Kidney epithelial cell (primary cell): ENCODE results near the gene ZNF275. TPM values are rescaled to one million over a fixed set of nuclear protein-coding genes. Genes with fewer than 3 reads are reported as not detected.
"Not testable (repeated sequence)": the region's sequence is repeated elsewhere in the genome, so short reads cannot be mapped to it uniquely, and the experiment has no call there.

Source experiments
- DNase-seq: peaks from one replicate; pipeline ENCODE4 v3.0.0-alpha.2; 2010; ENCODE audit warnings: low read depth
- H3K27me3 ChIP-seq: 2 replicates; pipeline ENCODE4 v1.6.0; 2011; ENCODE audit warnings: low read length; ENCODE audit not compliant: control insufficient read depth, insufficient read depth
- H3K36me3 ChIP-seq: 2 replicates; pipeline ENCODE4 v1.5.1; 2011; ENCODE audit warnings: low read length; ENCODE audit not compliant: control insufficient read depth, insufficient read depth
- H3K4me3 ChIP-seq: 2 replicates; pipeline ENCODE4 v1.5.1; 2011; ENCODE audit warnings: low read depth, mild to moderate bottlenecking, control low read depth, low read length
- CTCF ChIP-seq: IDR thresholded peaks from 2 replicates; pipeline ENCODE4 v1.5.1; 2011; ENCODE audit warnings: mild to moderate bottlenecking, moderate library complexity, low read length, control low read depth, inconsistent platforms; ENCODE audit not compliant: insufficient read depth, poor library complexity, severe bottlenecking
- total RNA-seq: library from RNA; depleted of rRNA; stranded (reverse); fragments of >200 nt; gene quantifications from 2 replicates; pipeline ENCODE4 v1.2.3, GENCODE V29; 2015

The ZNF275 gene
- total RNA-seq, 1 donor from 2014 or later: 10.5 TPM

GRCh38 chrX:153388722-153389459 lies 54.9 kb downstream of the ZNF275 start:
- TF ChIP-seq CTCF: no peak
- no peak for DNase-seq
- Histone ChIP-seq H3K27me3 (no peaks in the 10 kb centered on the region), H3K4me3 (no peak overlapping the region), H3K36me3 (no peaks in the 10 kb centered on the region)

- not testable (repeated sequence) for H3K4me3 ChIP-seq
Observed at GRCh38 chrX:153389460-153389768, 55.5 kb downstream of the ZNF275 start.

GRCh38 chrX:153392642-153393321 lies 58.8 kb downstream of the ZNF275 start:
- TF ChIP-seq CTCF: no peak
- Histone ChIP-seq H3K36me3 (no peaks in the 10 kb centered on the region), H3K27me3 (no peaks in the 10 kb centered on the region), H3K4me3 (no peak overlapping the region)
- no peak for DNase-seq

More at GRCh38 chrX:153389460-153389768, 55.5 kb downstream of the ZNF275 start:
- not testable (repeated sequence) for H3K36me3 ChIP-seq, DNase-seq, H3K27me3 ChIP-seq

DNA sequence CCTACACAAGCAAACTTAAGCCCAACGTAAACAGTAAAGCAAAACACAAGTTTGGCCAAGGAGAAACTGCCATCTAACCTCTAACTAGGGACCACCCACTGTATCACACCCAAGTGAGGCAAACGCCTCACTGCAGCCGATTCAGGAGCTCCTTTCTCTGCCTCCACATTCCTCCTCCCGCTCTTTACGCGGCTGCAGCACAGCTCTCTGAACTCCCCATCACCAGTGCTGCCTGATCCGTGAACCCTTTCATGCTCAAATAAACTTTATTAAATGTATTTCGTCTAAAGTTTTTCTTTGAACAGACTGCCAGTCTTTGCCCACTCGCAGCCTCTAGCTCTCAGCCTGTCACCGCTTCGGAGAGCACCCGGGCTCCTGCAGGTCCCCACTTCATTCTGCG lies 60.7 kb downstream of the ZNF275 start:
- Histone ChIP-seq H3K27me3 (no peaks in the 10 kb centered on the region), H3K36me3 (no peaks in the 10 kb centered on the region), H3K4me3 (no peak overlapping the region)
- DNase-seq: no peak
- TF ChIP-seq CTCF: no peak

GRCh38 chrX:153395613-153396319 lies 61.8 kb downstream of the ZNF275 start:
- H3K27me3 ChIP-seq: no peaks in the 10 kb centered on the region
- H3K4me3 ChIP-seq: no peak overlapping the region
- DNase-seq: no peak
- TF ChIP-seq CTCF: no peak
- H3K36me3 ChIP-seq: no peaks in the 10 kb centered on the region
